Glomerular endothelial cell (primary cell): ENCODE results near the gene HNRNPA2B1. TPM values are rescaled to one million over a fixed set of nuclear protein-coding genes. Genes with fewer than 3 reads are reported as not detected.
A peak's percentile ranks its signal among the peaks of the same experiment; 100 is the strongest.
"Not testable (repeated sequence)": the region's sequence is repeated elsewhere in the genome, so short reads cannot be mapped to it uniquely, and the experiment has no call there.

ENCODE experiments used
- DNase-seq: peaks from one replicate; pipeline ENCODE4 v3.0.0-alpha.2; 2011; ENCODE audit warnings: low read depth, low spot score; ENCODE audit errors: extremely low read depth
- total RNA-seq: library from RNA; depleted of rRNA; stranded (reverse); fragments of >200 nt; gene quantifications from 2 replicates; pipeline ENCODE4 v1.2.3, GENCODE V29; 2015

Gene HNRNPA2B1
- total RNA-seq, 1 donor from 2014 or later = 247 TPM

GRCh38 chr7:26167303-26167934, 33.1 kb downstream of the HNRNPA2B1 start:
- DNase-seq = no peak

- no peak for DNase-seq
Observed at GRCh38 chr7:26166684-26167266, 33.8 kb downstream of the HNRNPA2B1 start.

GRCh38 chr7:26165950-26166683, 34.4 kb downstream of the HNRNPA2B1 start:
- no peak for DNase-seq

- DNase-seq = not testable (repeated sequence)
Observed at GRCh38 chr7:26163804-26164203, 36.7 kb downstream of the HNRNPA2B1 start.

- no peak for DNase-seq
Observed at GRCh38 chr7:26162431-26162830, 38.1 kb downstream of the HNRNPA2B1 start.

GRCh38 chr7:26160896-26161295, 39.6 kb downstream of the HNRNPA2B1 start:
- DNase-seq = no peak

- DNase-seq = no peak
Observed at GRCh38 chr7:26159243-26159642, 41.3 kb downstream of the HNRNPA2B1 start.

- DNase-seq = no peak
Observed at GRCh38 chr7:26157520-26158105, 42.9 kb downstream of the HNRNPA2B1 start.

GRCh38 chr7:26156451-26157420, 43.8 kb downstream of the HNRNPA2B1 start:
- DNase-seq = peak; percentile 85

- no peak for DNase-seq
Observed at GRCh38 chr7:26155531-26156375, 44.8 kb downstream of the HNRNPA2B1 start.

GRCh38 chr7:26153823-26154783, 46.4 kb downstream of the HNRNPA2B1 start:
- DNase-seq = no peak

- DNase-seq = no peak
Observed at GRCh38 chr7:26153241-26153822, 47.2 kb downstream of the HNRNPA2B1 start.

GRCh38 chr7:26152782-26153240, 47.7 kb downstream of the HNRNPA2B1 start:
- not testable (repeated sequence) for DNase-seq

- no peak for DNase-seq
Observed at GRCh38 chr7:26151953-26152781, 48.4 kb downstream of the HNRNPA2B1 start, which contains the start of gene NFE2L3. Gene NFE2L3, plus strand, starts transcription at chr7:26152198. Its CDS starts 301 bp downstream, at chr7:26152499.

GRCh38 chr7:26151650-26151952, 48.9 kb downstream of the HNRNPA2B1 start:
- no peak for DNase-seq

- DNase-seq = no peak
Observed at GRCh38 chr7:26151096-26151495, 49.5 kb downstream of the HNRNPA2B1 start.

GRCh38 chr7:26149391-26149977, 51.1 kb downstream of the HNRNPA2B1 start:
- DNase-seq = no peak
